Neuron (in vitro differentiated cells): Measurements from ENCODE around the gene IL17F.

Experiments
- H2AFZ ChIP-seq: one replicate; pipeline ENCODE4 v1.6.1; 2013; ENCODE audit warnings: low read depth, mild to moderate bottlenecking, inconsistent platforms, low read length, moderate library complexity
- H3K27me3 ChIP-seq: one replicate; pipeline ENCODE4 v1.6.1; 2013; ENCODE audit warnings: low read length; ENCODE audit not compliant: insufficient read depth
- H3K36me3 ChIP-seq: one replicate; pipeline ENCODE4 v1.6.1; 2013; ENCODE audit warnings: low read length; ENCODE audit not compliant: insufficient read depth
- H3K4me1 ChIP-seq: one replicate; pipeline ENCODE4 v1.6.1; 2013; ENCODE audit warnings: low read length; ENCODE audit not compliant: insufficient read depth
- H3K4me3 ChIP-seq: 2 replicates; pipeline ENCODE4 v1.5.1; 2013; ENCODE audit warnings: mild to moderate bottlenecking, low read length, moderate library complexity
- H3K9me3 ChIP-seq: one replicate; pipeline ENCODE4 v1.6.1; 2013; ENCODE audit warnings: low read length

Gene IL17F

DNA sequence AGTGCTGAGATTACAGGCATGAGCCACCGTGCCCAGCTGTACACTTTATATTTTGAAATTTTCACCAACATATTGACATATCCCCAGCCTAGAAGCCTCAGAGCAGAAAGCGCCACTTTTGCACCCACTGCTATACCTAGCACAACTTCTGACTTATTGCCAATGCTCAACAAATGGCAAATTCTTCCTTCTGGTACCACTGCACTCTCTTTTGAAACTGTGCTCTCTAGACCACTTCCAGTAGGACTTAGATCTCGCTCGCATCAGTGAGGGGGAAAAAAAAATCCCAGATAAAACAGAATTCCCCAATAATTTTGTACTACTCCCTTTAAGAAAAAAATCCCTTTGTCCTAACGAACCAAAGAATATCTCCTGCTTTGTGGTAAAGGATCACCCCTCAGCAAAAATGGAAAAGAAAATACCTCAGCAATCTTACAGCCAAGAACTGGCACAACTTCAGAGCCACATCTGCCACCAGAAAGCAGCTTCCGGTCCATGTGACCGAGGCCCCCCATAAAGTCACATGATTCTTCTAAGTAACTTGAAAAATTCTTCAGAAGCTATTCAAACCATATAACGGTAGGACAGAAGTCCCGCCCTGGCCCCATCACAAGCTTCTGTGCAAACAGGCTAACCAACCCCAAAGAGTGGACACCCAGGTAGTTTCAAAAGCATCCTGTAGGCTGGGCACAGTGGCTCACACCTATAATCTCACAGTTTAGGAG, 18.5 kb upstream of the IL17F start:
- Histone ChIP-seq H3K4me1 (no peaks in the 10 kb centered on the region), H3K9me3 (no peaks in the 10 kb centered on the region), H3K36me3 (peaks cover 62% of the 10 kb centered on the region), H3K27me3 (no peaks in the 10 kb centered on the region), H3K4me3 (no peak overlapping the region), H2AFZ (no peak overlapping the region)

DNA sequence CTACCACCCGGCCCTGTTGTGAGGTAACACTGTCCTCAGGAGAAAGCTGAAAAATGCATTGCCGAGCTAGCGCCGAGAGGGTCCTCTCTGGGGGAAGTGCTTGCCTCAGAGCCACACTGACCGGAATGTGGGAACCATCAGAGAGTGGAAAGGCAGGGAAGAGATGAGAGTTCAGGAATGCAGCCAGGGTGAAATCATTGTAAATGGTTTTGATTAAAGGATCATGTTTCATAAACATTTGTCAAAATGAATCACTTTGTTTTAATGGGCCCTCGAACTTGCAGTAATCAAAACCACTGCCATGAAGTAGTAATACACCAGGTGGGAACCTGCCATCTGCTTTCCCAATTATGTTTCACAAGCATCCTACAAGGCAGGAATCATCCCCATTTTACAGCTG, 16.9 kb upstream of the IL17F start:
- H2AFZ ChIP-seq, result no peak overlapping the region
- no peaks in the 10 kb centered on the region for H3K9me3 ChIP-seq
- no peaks in the 10 kb centered on the region for H3K4me1 ChIP-seq
- no peaks in the 10 kb centered on the region for H3K27me3 ChIP-seq
- H3K4me3 ChIP-seq, result no peak overlapping the region
- H3K36me3 ChIP-seq, result peaks cover 50% of the 10 kb centered on the region

DNA sequence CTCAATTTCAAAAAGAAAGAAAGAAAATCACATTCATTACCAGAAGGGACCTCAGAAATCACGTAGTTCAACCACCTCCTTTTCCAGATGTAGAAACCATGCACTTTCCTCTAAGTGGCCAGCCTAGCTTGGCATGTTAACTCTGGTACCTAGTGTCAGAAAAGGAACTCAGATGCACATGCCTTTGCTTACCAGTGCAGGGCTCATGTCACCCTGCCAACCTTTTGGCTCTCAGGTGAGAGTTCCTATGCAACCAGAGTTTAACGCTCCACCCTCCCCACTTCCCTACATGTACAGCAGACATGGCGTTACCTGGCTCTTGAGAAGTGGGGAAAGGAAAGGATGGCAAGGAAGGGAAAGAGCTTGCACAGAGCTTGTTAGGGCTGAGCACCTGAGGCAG, 16.3 kb upstream of the IL17F start:
- Histone ChIP-seq H3K9me3 (no peaks in the 10 kb centered on the region), H3K4me1 (no peaks in the 10 kb centered on the region), H2AFZ (no peak overlapping the region), H3K27me3 (no peaks in the 10 kb centered on the region), H3K36me3 (peaks cover 44% of the 10 kb centered on the region), H3K4me3 (no peak overlapping the region)

DNA sequence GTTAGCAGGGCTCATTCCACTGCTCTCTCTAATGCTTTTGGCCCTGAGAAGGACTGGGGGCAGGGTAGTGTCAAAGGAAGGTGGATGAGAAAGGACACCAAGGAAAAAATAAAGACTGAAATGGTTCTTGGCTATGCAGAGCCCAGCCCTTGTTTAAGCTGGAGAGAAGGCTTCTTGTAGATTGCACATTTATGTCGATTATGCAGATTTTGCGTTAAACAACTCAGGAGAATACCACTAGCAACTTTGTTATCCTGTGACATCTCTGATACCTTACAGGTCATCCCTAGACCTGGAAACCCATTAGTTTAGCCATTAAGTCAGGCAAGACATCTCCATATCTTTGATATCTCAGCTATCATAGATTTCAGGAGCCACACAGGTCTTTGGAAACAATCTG, 11.1 kb upstream of the IL17F start:
- H3K9me3 ChIP-seq, result no peaks in the 10 kb centered on the region
- H3K36me3 ChIP-seq, result no peaks in the 10 kb centered on the region
- no peaks in the 10 kb centered on the region for H3K4me1 ChIP-seq
- no peak overlapping the region for H3K4me3 ChIP-seq
- no peak overlapping the region for H2AFZ ChIP-seq
- H3K27me3 ChIP-seq, result no peaks in the 10 kb centered on the region

DNA sequence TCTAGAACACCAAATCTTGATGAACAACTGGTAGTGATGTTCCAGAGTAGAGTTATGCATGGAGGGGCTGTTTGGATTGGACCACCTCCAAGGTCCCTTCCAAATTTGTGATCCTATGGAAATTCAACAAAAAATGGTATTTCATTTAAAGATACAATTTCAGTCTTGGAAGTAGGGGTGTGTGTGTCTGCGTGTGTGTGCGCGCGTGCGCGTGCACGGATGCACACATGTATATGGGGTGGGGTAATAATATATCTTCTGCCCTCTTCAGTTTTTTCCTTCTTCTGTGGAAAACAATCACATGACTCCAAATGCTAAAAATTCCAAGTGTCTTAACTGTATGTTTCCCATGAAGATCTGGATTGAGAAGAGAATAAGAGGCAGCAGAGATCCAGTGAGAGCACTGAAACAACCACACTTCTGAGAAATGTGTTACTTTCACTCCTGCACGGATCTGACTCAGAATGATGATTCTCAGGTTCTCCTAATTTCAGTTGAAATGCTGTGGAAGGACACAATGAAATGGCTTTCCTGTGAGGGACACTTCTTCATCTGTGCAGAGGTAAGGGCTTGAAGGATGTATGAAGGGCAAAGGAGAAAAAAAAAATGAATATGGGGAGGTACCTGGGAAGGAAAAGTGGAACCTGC, 10.6 kb upstream of the IL17F start:
- Histone ChIP-seq H3K4me1 (no peaks in the 10 kb centered on the region), H2AFZ (no peak overlapping the region), H3K27me3 (no peaks in the 10 kb centered on the region), H3K36me3 (no peaks in the 10 kb centered on the region), H3K9me3 (no peaks in the 10 kb centered on the region), H3K4me3 (no peak overlapping the region)

DNA sequence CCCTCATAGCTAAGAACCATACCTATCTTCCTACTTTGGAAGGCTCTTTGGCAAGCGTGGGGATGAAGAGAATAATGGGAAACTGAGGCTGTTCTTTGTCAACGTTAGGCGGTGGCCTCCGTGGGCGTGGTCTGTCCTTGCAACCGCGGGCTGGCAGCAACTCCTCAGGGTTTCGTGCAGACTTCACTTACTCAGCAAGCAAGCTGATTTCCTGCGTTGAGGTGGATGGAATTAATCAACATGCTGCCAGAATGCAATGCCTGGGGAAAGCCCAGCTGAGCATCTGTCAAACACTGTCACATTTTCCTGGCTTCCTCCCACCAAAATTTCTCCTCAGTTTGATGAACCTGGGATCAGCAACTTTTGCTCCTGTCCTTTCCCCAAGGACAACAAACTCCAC, 9.2 kb upstream of the IL17F start:
- H3K4me3 ChIP-seq, result no peak overlapping the region
- no peaks in the 10 kb centered on the region for H3K36me3 ChIP-seq
- H2AFZ ChIP-seq, result no peak overlapping the region
- H3K9me3 ChIP-seq, result no peaks in the 10 kb centered on the region
- H3K4me1 ChIP-seq, result no peaks in the 10 kb centered on the region
- H3K27me3 ChIP-seq, result no peaks in the 10 kb centered on the region

DNA sequence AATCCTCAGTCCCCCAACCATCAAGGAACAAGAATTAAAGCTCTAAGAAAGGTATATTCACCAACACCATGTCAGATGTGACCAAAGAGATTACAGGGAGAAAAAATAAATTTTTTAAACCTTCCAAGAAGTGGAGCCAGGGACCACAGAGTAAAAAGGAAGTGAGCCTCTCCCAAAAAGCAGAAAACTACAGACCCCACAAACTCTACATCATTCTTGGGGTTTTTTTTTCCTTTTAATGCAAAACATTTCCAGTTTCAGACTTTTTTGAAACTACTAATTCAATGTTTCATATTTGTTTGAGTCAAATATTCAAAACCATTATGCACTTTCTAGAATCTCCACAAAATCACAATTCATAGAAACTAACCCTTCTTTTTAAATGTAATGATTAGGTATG, 6.8 kb upstream of the IL17F start:
- H3K4me3 ChIP-seq, result no peak overlapping the region
- no peaks in the 10 kb centered on the region for H3K27me3 ChIP-seq
- H3K36me3 ChIP-seq, result no peaks in the 10 kb centered on the region
- H2AFZ ChIP-seq, result no peak overlapping the region
- H3K4me1 ChIP-seq, result no peaks in the 10 kb centered on the region
- H3K9me3 ChIP-seq, result no peaks in the 10 kb centered on the region

DNA sequence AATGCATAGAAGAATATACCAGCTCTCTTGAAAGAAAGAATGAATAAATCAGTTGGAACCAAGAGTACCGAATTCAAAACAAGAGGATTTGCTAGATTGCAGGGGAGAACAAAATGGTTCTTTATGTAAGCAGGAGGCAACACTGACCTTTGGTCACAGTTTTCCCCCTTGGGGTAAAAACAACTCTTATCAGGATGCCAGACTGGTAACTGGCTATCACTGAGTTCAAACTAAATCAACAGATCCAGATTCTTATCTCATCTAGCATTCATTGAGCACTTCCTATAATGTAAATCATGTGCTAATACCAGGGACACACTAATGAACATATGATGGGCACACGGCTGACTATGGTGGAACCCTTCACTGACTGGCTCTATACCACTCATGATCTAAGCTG, 4.8 kb upstream of the IL17F start:
- Histone ChIP-seq H2AFZ (no peak overlapping the region), H3K27me3 (peaks cover 7% of the 10 kb centered on the region), H3K9me3 (no peaks in the 10 kb centered on the region), H3K4me3 (no peak overlapping the region), H3K4me1 (no peaks in the 10 kb centered on the region), H3K36me3 (no peaks in the 10 kb centered on the region)

DNA sequence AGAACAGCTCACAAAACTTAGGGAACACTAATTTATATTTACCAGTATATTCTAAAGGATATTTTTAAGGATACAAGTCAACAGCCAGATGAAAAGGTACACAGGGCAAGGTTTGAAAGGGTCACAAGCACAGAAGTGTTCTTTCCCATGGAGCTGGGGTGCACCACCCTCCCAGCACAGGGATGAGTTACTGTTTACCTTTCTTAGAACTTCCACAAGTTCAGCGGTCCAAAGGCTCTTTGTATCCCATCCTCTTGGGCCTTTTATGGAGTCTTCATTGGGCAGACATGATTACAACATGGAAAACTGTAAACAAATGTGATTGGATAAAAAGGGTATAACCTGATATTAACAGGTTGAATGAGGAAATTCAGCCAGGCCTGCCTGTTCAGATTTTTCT, 1.1 kb upstream of the IL17F start:
- peaks cover 7% of the 10 kb centered on the region for H3K27me3 ChIP-seq
- no peaks in the 10 kb centered on the region for H3K9me3 ChIP-seq
- H2AFZ ChIP-seq, result no peak overlapping the region
- H3K36me3 ChIP-seq, result no peaks in the 10 kb centered on the region
- no peaks in the 10 kb centered on the region for H3K4me1 ChIP-seq
- no peak overlapping the region for H3K4me3 ChIP-seq

DNA sequence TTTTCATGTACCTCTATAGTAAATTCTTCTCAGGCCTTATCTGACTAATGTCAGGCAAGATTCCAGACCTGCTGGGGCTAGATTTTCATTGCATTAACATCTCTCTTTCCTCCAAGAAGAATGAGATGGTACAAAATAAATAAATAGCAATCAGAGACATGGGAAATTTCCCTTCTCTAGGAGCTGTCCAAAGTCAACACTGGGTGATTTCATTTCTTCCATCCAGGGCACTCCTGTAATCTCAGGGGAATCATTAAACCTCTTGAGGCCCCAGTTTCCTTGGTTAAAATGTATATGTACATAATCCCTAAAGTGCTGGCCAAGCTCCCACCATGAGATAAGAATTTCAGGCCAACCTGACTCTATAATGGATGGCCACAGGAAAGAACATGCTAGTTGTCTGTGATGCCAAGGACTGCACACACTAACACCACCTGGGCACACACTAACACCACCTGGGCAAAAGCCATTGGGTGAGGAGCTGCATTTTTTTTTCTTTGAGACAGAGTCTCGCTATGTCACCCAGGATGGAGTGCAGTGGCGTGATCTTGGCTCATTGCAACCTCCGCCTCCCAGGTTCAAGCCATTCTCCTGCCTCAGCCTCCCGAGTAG, 912 bp downstream of the IL17F start:
- Histone ChIP-seq H3K4me1 (no peaks in the 10 kb centered on the region), H3K4me3 (no peak overlapping the region), H3K27me3 (peaks cover 7% of the 10 kb centered on the region), H3K36me3 (no peaks in the 10 kb centered on the region), H3K9me3 (no peaks in the 10 kb centered on the region), H2AFZ (no peak overlapping the region)

DNA sequence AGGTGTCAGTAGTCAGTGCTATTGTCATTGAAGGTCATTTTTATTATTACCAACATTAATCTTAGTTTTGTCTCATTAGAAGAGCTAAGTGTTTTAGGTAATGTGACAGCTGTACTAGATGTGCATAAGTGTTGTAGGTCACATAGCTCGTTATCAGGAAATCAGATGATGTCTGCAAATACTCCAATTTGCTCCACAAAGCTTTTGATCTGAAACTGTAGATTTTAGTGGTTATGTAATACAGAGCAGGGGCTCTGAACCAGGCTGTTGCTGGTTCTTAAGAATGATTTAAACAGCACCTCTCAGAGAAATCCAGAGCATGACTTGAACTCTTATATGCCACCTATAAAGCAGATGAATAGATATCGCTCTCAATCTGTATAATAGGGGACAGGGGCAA, 2.5 kb downstream of the IL17F start:
- no peaks in the 10 kb centered on the region for H3K36me3 ChIP-seq
- H3K9me3 ChIP-seq, result no peaks in the 10 kb centered on the region
- H3K4me1 ChIP-seq, result no peaks in the 10 kb centered on the region
- H3K27me3 ChIP-seq, result peaks cover 7% of the 10 kb centered on the region
- no peak overlapping the region for H2AFZ ChIP-seq
- H3K4me3 ChIP-seq, result no peak overlapping the region

DNA sequence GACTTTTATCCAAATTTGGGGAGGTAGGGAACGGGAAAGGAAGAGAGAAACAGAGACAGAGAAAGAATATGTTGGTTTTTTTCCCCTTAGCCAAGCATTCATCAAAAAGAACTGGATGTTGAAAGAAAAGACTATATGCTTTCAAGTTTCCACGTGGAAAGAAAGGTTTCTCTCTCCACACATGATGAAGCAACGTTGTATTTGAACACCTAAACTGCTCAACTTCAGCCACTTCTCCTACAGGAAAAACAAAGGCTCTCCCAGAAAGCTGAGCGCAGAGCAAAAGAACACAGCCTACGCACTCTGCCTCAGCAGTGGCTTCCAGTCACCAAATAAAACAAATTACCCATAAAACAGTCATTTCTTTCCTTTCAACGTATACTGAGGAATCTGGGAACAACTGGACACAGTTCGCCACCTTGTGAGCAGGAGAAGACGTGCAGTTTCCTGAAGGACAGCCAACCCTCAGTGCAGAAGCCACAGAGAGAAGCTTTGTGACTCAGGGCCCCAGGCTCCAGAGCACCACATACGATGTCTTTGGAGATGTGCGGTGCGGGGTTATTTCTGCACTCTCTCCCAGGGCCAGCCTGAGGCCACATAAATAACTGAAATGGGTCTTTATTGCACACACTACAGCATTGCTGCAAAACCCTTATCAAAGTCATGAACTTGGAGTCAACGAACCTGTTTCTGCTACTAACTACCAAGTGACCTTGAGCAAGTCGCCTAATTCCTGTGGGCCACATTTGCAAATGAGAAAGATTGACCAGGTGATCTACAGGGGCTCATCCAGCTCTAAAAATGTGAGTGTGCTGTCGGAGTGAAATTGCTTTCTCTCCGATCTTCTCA, 10.1 kb downstream of the IL17F start:
- Histone ChIP-seq H2AFZ (no peak overlapping the region), H3K9me3 (no peaks in the 10 kb centered on the region), H3K36me3 (no peaks in the 10 kb centered on the region), H3K27me3 (peaks cover 4% of the 10 kb centered on the region), H3K4me1 (no peaks in the 10 kb centered on the region), H3K4me3 (no peak overlapping the region)

DNA sequence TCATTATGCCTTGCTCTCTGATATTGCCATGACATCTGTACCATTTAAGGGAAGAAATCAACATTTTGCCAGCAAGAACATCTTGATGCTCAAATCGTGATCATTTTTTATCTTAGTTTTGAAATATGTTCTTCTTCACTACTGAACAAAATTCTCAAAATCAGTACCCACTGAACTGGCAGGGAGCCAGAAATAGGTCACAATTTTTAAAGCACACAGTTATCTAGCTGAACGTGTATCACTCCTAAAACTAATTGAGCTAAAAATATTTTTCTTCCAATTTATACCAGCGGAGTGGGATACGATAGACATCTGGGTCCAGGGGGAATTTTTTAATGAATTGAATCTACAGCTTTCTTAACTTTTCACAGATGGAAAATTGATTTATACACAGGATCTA, 11.3 kb downstream of the IL17F start:
- no peaks in the 10 kb centered on the region for H3K9me3 ChIP-seq
- H2AFZ ChIP-seq, result no peak overlapping the region
- no peaks in the 10 kb centered on the region for H3K4me1 ChIP-seq
- H3K4me3 ChIP-seq, result no peak overlapping the region
- H3K36me3 ChIP-seq, result no peaks in the 10 kb centered on the region
- H3K27me3 ChIP-seq, result peaks cover 4% of the 10 kb centered on the region
